ENCODE data around the gene CSNK1D. TPM values are rescaled to one million over a fixed set of nuclear protein-coding genes. Genes with fewer than 3 reads are reported as not detected.

CSNK1D gene
- total RNA-seq, 1 experiment from 2014 or later, result 157 TPM

DNA sequence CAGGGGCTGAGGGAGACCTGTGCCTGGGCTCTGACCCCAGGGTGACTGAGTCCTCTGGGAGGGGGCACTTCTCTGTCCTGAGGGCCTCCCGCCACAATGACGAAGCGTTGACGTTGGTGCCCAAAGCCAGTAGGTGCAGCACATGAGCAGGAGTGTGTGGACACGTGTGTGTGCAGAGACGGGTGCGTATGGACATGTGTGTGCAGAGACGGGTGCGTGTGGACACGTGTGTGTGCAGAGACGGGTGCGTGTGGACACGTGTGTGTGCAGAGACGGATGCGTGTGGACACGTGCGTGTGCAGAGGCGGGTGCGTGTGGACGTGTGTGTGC lies 44.6 kb upstream of the CSNK1D start:
- no peak for DNase-seq
- Mint-ChIP-seq H3K4me3 (ENCODE audit: low read depth, unreplicated experiment) (no peak overlapping the region), H3K27me3 (ENCODE audit: unreplicated experiment) (peaks cover 50% of the 10 kb centered on the region), H3K9me3 (ENCODE audit: low read depth, unreplicated experiment) (no peaks in the 10 kb centered on the region), H3K36me3 (ENCODE audit: insufficient read depth, unreplicated experiment) (peaks cover 7% of the 10 kb centered on the region), H3K4me1 (ENCODE audit: low read depth, unreplicated experiment) (peaks cover 14% of the 10 kb centered on the region), H3K27ac (ENCODE audit: unreplicated experiment) (no peak overlapping the region)
- CTCF ChIA-PET, result no interaction called here
- no TSS peak for BruUV-seq (replicated peaks)
- intact Hi-C loops (cut with micrococcal nuclease; ENCODE audit: unreplicated experiment), result no loop called here
- TF ChIP-seq, protein P1, sequence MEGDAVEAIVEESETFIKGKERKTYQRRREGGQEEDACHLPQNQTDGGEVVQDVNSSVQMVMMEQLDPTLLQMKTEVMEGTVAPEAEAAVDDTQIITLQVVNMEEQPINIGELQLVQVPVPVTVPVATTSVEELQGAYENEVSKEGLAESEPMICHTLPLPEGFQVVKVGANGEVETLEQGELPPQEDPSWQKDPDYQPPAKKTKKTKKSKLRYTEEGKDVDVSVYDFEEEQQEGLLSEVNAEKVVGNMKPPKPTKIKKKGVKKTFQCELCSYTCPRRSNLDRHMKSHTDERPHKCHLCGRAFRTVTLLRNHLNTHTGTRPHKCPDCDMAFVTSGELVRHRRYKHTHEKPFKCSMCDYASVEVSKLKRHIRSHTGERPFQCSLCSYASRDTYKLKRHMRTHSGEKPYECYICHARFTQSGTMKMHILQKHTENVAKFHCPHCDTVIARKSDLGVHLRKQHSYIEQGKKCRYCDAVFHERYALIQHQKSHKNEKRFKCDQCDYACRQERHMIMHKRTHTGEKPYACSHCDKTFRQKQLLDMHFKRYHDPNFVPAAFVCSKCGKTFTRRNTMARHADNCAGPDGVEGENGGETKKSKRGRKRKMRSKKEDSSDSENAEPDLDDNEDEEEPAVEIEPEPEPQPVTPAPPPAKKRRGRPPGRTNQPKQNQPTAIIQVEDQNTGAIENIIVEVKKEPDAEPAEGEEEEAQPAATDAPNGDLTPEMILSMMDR (IDR thresholded peaks at IDR 0.05; ENCODE audit: unreplicated experiment), result no peak

DNA sequence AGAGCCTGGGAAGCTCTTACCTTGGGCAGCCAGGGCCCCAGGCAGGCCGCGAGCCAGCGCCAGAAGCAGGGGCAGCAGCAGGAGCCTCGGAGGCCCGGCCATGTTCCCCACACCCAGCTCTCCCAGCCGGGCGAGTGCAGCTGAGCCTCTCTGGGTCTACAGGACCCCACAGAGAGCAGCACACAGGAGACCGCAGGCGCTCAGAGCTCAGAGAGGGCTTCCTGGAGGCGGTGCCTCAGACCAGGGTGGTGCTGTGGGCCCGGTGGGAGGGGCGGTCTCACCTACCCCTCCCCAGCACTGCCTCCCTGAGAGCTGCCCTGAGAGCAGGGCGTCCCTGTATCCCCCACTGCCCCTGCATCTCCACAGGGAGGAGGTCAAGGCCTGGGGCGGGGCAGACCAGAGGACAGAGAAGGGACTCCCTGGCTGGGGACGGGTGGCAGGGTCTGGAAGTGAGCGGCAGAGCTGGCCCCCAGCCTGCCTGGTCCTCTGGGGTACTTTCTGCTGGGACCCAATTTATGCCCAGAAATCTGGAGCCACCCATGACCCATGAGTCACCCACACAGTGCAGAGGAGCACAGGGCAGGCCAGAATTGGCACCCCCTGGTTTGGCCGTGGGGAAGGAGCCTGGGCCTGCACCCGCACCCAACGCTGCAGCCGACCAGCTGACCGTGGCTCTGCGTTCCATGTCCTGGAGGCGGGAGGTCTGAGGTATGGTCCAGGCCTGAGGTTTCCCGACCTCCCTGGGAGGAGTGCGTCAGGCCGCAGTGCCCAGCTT lies 44.1 kb upstream of the CSNK1D start, which contains the start of gene CD7:
Gene CD7, minus strand, starts transcription at position 215 of the 775 bp plus-strand sequence. Its CDS starts 113 bp downstream, at position 102.
- intact Hi-C loops (cut with micrococcal nuclease; ENCODE audit: unreplicated experiment), result no loop called here
- H3K4me3 Mint-ChIP-seq (ENCODE audit: low read depth, unreplicated experiment), result no peak within 1 kb of the TSS
- H3K4me1 Mint-ChIP-seq (ENCODE audit: low read depth, unreplicated experiment), result peaks cover 14% of the 10 kb centered on the region
- H3K36me3 Mint-ChIP-seq (ENCODE audit: insufficient read depth, unreplicated experiment), result peaks cover 7% of the 10 kb centered on the region
- H3K9me3 Mint-ChIP-seq (ENCODE audit: low read depth, unreplicated experiment), result no peaks in the 10 kb centered on the region
- BruUV-seq (replicated peaks), result no TSS peak
- peaks cover 44% of the 10 kb centered on the region for H3K27me3 Mint-ChIP-seq (ENCODE audit: unreplicated experiment)
- DNase-seq, result no peak
- H3K27ac Mint-ChIP-seq (ENCODE audit: unreplicated experiment), result no peak within 1 kb of the TSS
- TF ChIP-seq, protein P1 (IDR thresholded peaks at IDR 0.05; ENCODE audit: unreplicated experiment), result no peak
- CTCF ChIA-PET, result no interaction called here

DNA sequence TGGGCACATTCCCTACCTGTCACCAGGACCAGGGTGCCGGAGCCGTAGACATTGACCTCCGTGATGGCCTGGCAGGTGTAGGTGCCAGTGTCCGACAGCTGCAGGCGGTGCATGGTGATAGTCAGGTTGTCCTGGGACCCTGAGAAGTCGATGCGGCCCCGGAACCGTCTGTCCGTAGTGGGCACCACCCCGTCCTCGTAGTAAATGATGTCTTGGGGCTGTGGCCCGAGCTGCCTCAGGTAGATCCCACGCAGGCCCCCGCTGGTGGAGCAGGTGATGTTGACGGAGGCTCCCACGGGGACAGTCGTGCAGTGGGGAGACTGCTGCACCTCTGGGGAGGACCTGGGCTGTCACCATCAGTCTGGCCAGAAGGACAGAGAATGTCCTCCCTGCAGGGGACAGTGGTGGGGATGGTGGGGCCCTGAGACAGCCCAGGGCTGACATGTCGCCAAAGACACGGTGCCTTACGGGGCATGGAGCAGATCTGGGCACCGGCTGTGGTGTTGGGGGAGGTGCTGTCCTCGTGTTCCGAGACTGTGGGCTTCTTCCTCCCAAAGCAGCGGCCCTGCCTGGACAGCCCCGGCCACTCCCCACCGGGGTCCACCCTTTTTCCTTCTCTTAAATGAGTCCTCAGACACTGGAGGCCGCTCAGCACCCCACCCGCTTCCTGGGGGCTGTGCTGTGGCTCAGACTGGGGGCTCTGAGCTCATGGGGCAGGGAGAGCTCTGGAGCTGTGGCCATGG lies 43.3 kb upstream of the CSNK1D start:
- no peak for DNase-seq
- TF ChIP-seq, protein P1 (IDR thresholded peaks at IDR 0.05; ENCODE audit: unreplicated experiment), result no peak
- peaks cover 39% of the 10 kb centered on the region for H3K27me3 Mint-ChIP-seq (ENCODE audit: unreplicated experiment)
- no TSS peak for BruUV-seq (replicated peaks)
- H3K9me3 Mint-ChIP-seq (ENCODE audit: low read depth, unreplicated experiment), result no peaks in the 10 kb centered on the region
- intact Hi-C loops (cut with micrococcal nuclease; ENCODE audit: unreplicated experiment), result no loop called here
- H3K4me3 Mint-ChIP-seq (ENCODE audit: low read depth, unreplicated experiment), result no peak overlapping the region
- peaks cover 7% of the 10 kb centered on the region for H3K36me3 Mint-ChIP-seq (ENCODE audit: insufficient read depth, unreplicated experiment)
- H3K4me1 Mint-ChIP-seq (ENCODE audit: low read depth, unreplicated experiment), result peaks cover 14% of the 10 kb centered on the region
- CTCF ChIA-PET, result no interaction called here
- no peak overlapping the region for H3K27ac Mint-ChIP-seq (ENCODE audit: unreplicated experiment)

DNA sequence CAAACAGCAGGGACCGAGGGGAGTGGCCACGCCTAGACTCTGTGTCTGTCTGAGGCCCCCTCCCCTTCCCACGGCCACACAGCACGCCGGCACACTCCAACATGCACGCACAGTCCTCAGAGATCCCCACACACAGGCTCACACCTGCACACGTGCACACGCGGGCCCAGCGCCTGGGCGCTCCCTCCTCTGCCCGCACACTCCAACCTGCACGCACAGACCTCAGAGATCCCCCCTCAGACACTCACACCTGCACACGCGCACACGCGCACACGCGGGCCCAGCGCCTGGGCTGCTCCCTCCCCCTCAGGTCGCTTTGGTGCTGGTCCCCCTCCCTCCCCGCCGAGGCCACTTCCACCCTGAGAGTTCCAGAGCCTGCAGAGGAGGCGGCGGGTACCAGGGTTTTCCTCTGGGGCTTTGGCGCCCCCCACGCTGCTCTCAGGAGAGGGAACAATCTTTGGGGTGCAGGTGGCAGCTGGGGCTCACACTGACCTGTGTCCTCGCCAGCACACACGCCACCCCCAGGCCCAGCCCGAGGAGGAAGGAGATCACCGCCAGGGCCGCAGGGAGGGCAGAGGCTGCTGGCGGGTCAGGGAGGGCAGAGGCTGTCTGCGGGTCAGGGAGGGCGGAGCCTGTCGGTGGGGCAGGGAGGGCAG lies 42.3 kb upstream of the CSNK1D start:
- intact Hi-C loops (cut with micrococcal nuclease; ENCODE audit: unreplicated experiment), result no loop called here
- no peak for DNase-seq
- H3K27ac Mint-ChIP-seq (ENCODE audit: unreplicated experiment), result no peak overlapping the region
- peaks cover 14% of the 10 kb centered on the region for H3K4me1 Mint-ChIP-seq (ENCODE audit: low read depth, unreplicated experiment)
- H3K36me3 Mint-ChIP-seq (ENCODE audit: insufficient read depth, unreplicated experiment), result peaks cover 7% of the 10 kb centered on the region
- no peak overlapping the region for H3K4me3 Mint-ChIP-seq (ENCODE audit: low read depth, unreplicated experiment)
- peaks cover 41% of the 10 kb centered on the region for H3K27me3 Mint-ChIP-seq (ENCODE audit: unreplicated experiment)
- TF ChIP-seq, protein P1 (IDR thresholded peaks at IDR 0.05; ENCODE audit: unreplicated experiment), result no peak
- CTCF ChIA-PET, result no interaction called here
- no TSS peak for BruUV-seq (replicated peaks)
- H3K9me3 Mint-ChIP-seq (ENCODE audit: low read depth, unreplicated experiment), result no peaks in the 10 kb centered on the region
